ENCODE measurements around the gene PPP2R5B.

GRCh38 chr11:64932324-64932723, 7.8 kb downstream of the PPP2R5B start:
- TF ChIP-seq, protein P1, sequence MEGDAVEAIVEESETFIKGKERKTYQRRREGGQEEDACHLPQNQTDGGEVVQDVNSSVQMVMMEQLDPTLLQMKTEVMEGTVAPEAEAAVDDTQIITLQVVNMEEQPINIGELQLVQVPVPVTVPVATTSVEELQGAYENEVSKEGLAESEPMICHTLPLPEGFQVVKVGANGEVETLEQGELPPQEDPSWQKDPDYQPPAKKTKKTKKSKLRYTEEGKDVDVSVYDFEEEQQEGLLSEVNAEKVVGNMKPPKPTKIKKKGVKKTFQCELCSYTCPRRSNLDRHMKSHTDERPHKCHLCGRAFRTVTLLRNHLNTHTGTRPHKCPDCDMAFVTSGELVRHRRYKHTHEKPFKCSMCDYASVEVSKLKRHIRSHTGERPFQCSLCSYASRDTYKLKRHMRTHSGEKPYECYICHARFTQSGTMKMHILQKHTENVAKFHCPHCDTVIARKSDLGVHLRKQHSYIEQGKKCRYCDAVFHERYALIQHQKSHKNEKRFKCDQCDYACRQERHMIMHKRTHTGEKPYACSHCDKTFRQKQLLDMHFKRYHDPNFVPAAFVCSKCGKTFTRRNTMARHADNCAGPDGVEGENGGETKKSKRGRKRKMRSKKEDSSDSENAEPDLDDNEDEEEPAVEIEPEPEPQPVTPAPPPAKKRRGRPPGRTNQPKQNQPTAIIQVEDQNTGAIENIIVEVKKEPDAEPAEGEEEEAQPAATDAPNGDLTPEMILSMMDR (IDR thresholded peaks at IDR 0.05): no peak
- TF ChIP-seq TCF7L2 (IDR thresholded peaks at IDR 0.05; ENCODE audit: low read depth, low read length) (no peak), POLR2AphosphoS5 (IDR thresholded peaks at IDR 0.05; ENCODE audit: low read depth, low read length) (no peak)

Data from Panc1 (cell line).